ENCODE measurements around the gene UNC45A. TPM values are rescaled to one million over a fixed set of nuclear protein-coding genes. Genes with fewer than 3 reads are reported as not detected.

UNC45A gene
- total and polyA plus RNA-seq, 2 donors (not counting 1 experiment from before 2014, with no cell fraction given): 56.3 to 79.0 TPM

DNA sequence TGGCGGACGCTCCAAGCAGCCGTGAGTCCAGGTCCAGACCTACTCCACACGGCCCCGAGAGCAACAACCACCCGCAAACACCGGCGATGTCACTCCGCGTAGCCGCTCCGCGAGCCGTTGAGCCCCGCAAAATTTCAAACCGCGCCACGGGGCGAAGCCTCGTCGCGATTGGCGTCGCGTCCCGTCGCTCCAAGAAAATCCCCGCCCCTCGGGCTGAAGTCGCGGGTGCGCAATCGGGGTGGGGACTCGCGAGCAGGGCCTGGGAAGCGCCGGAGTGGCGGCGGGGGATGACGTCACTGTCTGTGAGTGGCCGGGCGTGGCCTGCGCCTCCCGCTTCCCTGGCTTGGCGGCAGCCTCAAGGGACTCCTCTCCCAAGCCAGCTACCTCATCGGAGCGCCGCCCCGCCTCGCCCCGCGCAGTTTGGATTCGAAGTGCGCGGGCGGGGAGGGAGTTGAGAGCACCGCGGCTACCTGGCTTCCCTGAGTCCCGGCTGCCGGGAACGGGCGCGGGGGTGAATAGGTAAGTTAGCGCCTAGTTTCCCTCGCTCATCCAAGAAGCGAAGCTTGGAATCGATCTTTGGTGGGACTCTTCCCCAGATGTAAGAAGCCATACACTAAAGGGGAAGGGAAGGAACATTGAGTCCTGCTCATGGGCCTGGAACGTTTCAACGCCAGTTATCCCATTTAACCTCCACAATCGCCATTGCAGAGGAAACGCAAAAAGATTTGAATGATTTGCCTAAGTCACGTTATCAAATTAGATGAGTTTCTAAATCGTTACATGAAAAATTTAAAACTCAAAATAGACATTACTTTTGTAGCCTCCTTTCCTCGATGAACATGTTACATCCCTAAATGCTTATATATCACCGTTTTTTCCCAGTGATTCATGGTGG is 59.6 kb downstream of the UNC45A start, which contains the start of gene PRC1:
TSS of gene PRC1 (minus strand) at position 119 of the 895 bp plus-strand sequence. CDS start at position 1, 118 bp downstream.
- H3K27ac Mint-ChIP-seq: peak within 1 kb of the TSS; percentile 96
- H3K27ac ChIP-seq (ENCODE audit: low read length in 2 of 2): peak within 1 kb of the TSS; percentile 81 to 90
- no peaks in the 10 kb centered on the region for H3K9me3 ChIP-seq (ENCODE audit: control extremely low read depth in 1 of 3, control insufficient read depth in 2 of 3, insufficient read depth in 1 of 3, low read length in 2 of 3)
- no peaks in the 10 kb centered on the region for H3K27me3 Mint-ChIP-seq
- peak within 1 kb of the TSS; percentile 61 to 93 (median 85) for H3K4me3 ChIP-seq (ENCODE audit: control extremely low read depth in 1 of 5, extremely low read depth in 1 of 5, insufficient read depth in 1 of 5, low read depth in 2 of 5, low read length in 4 of 5)
- H4K20me1 ChIP-seq (ENCODE audit: control insufficient read depth, insufficient read depth, low read length, poor library complexity, severe bottlenecking): no peaks in the 10 kb centered on the region
- intact Hi-C loops (cut with micrococcal nuclease): loop anchor here (1.0 to 2.0 kb wide), 3 partner anchors 28 to 60 kb away; partner anchors contain the start of genes RCCD1, UNC45A and VPS33B
- H3K4me1 Mint-ChIP-seq: peaks cover 20% of the 10 kb centered on the region
- ChIA-PET POLR2A (no interaction called here), CTCF (no interaction called here)
- H3K4me2 ChIP-seq (replicated peaks; ENCODE audit: low read depth, low read length, poor library complexity, severe bottlenecking): peak within 1 kb of the TSS; percentile 77
- H3K4me1 ChIP-seq (ENCODE audit: control insufficient read depth in 2 of 2, insufficient read depth in 2 of 2, low read length in 2 of 2): peaks cover 10 to 14% of the 10 kb centered on the region in 2 donors
- H3K36me3 ChIP-seq (replicated peaks in 1 of 2; ENCODE audit: control extremely low read depth in 1 of 2, control insufficient read depth in 1 of 2, extremely low read depth in 1 of 2, insufficient read depth in 2 of 2, low read length in 1 of 2): peaks cover 3 to 11% of the 10 kb centered on the region in 2 experiments
- peak within 1 kb of the TSS; percentile 99 for H3K4me3 Mint-ChIP-seq
- no peaks in the 10 kb centered on the region for H3K9me3 Mint-ChIP-seq (ENCODE audit: insufficient read depth)
- peak within 1 kb of the TSS; percentile 94 for H3K9ac ChIP-seq (ENCODE audit: low read length)
- TF ChIP-seq EZH2 (IDR thresholded peaks at IDR 0.05; ENCODE audit: borderline replicate concordance, insufficient read depth, low read depth, low read length, poor library complexity, severe bottlenecking): no peak
- TF ChIP-seq CTCF (IDR thresholded peaks at IDR 0.05): no peak
- peak; percentile 97 for ATAC-seq (ENCODE audit: low read depth)
- H2AFZ ChIP-seq (ENCODE audit: insufficient read depth, low read depth, low read length, poor library complexity, severe bottlenecking): peak within 1 kb of the TSS; percentile 99
- under 1% methylated on average over 60 of the region's 75 CpGs for WGBS (ENCODE audit: insufficient coverage)
- H3K27me3 ChIP-seq (replicated peaks in 1 of 4; ENCODE audit: control extremely low read depth in 1 of 4, control insufficient read depth in 3 of 4, insufficient read depth in 4 of 4, low read length in 3 of 4): no peaks in the 10 kb centered on the region
- peak; percentile 97 for DNase-seq
- H3K79me2 ChIP-seq (ENCODE audit: control insufficient read depth, insufficient read depth, low read length): peaks cover 30% of the 10 kb centered on the region

GRCh38 chr15:90998737-90999136 is 63.7 kb downstream of the UNC45A start:
- DNase-seq (no peak), ATAC-seq (ENCODE audit: low read depth) (no peak)
- H3K4me3 Mint-ChIP-seq: no peak overlapping the region
- ChIA-PET CTCF (no interaction called here), POLR2A (no interaction called here)
- Histone ChIP-seq H3K4me3 (ENCODE audit: control extremely low read depth in 1 of 5, extremely low read depth in 1 of 5, insufficient read depth in 1 of 5, low read depth in 2 of 5, low read length in 4 of 5) (no peak overlapping the region), H3K9ac (ENCODE audit: low read length) (no peak overlapping the region), H3K9me3 (ENCODE audit: control extremely low read depth in 1 of 3, control insufficient read depth in 2 of 3, insufficient read depth in 1 of 3, low read length in 2 of 3) (no peaks in the 10 kb centered on the region), H3K27ac (ENCODE audit: low read length in 2 of 2) (no peak overlapping the region), H3K79me2 (ENCODE audit: control insufficient read depth, insufficient read depth, low read length) (peaks cover 2% of the 10 kb centered on the region), H3K36me3 (replicated peaks in 1 of 2; ENCODE audit: control extremely low read depth in 1 of 2, control insufficient read depth in 1 of 2, extremely low read depth in 1 of 2, insufficient read depth in 2 of 2, low read length in 1 of 2) (peaks cover 4 to 39% of the 10 kb centered on the region in 2 experiments), H4K20me1 (ENCODE audit: control insufficient read depth, insufficient read depth, low read length, poor library complexity, severe bottlenecking) (no peaks in the 10 kb centered on the region), H3K4me1 (ENCODE audit: control insufficient read depth in 2 of 2, insufficient read depth in 2 of 2, low read length in 2 of 2) (peaks cover 4 to 7% of the 10 kb centered on the region in 2 donors), H3K4me2 (replicated peaks; ENCODE audit: low read depth, low read length, poor library complexity, severe bottlenecking) (no peak overlapping the region), H2AFZ (ENCODE audit: insufficient read depth, low read depth, low read length, poor library complexity, severe bottlenecking) (no peak overlapping the region), H3K27me3 (replicated peaks in 1 of 4; ENCODE audit: control extremely low read depth in 1 of 4, control insufficient read depth in 3 of 4, insufficient read depth in 4 of 4, low read length in 3 of 4) (no peaks in the 10 kb centered on the region)
- H3K27ac Mint-ChIP-seq: no peak overlapping the region
- no peaks in the 10 kb centered on the region for H3K27me3 Mint-ChIP-seq
- intact Hi-C loops (cut with micrococcal nuclease): no loop called here
- no peaks in the 10 kb centered on the region for H3K9me3 Mint-ChIP-seq (ENCODE audit: insufficient read depth)
- TF ChIP-seq CTCF (IDR thresholded peaks at IDR 0.05) (no peak), EZH2 (IDR thresholded peaks at IDR 0.05; ENCODE audit: borderline replicate concordance, insufficient read depth, low read depth, low read length, poor library complexity, severe bottlenecking) (no peak)
- peaks cover 9% of the 10 kb centered on the region for H3K4me1 Mint-ChIP-seq
- WGBS (ENCODE audit: insufficient coverage): 83% methylated on average over 5 of the region's 8 CpGs
